Measurements from ENCODE around the gene MRFAP1.

DNA sequence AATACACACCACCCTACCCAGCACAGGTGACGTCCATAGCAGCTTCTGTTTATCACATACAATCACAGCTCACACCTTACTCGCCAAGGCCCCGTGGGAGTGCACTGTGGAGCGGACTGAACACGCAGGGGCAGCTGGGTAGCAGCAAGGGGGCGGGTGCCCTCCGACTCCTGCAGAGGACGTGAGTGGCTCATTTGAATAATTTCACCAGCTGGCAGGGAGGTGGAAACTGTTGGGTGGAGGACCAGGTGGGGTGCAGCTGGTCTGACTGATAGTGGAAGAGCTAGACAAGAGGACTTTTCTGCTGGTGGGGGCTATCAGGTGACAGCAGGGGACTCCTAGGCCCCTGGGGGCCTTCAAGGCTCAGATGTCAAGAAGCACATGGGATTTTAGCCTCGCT is 49.2 kb upstream of the MRFAP1 start:
- TF ChIP-seq POLR2A (IDR thresholded peaks at IDR 0.05), result no peak
- TF ChIP-seq, protein P1, sequence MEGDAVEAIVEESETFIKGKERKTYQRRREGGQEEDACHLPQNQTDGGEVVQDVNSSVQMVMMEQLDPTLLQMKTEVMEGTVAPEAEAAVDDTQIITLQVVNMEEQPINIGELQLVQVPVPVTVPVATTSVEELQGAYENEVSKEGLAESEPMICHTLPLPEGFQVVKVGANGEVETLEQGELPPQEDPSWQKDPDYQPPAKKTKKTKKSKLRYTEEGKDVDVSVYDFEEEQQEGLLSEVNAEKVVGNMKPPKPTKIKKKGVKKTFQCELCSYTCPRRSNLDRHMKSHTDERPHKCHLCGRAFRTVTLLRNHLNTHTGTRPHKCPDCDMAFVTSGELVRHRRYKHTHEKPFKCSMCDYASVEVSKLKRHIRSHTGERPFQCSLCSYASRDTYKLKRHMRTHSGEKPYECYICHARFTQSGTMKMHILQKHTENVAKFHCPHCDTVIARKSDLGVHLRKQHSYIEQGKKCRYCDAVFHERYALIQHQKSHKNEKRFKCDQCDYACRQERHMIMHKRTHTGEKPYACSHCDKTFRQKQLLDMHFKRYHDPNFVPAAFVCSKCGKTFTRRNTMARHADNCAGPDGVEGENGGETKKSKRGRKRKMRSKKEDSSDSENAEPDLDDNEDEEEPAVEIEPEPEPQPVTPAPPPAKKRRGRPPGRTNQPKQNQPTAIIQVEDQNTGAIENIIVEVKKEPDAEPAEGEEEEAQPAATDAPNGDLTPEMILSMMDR (IDR thresholded peaks at IDR 0.05), result no peak
